ENCODE data around the gene QRFP.

Gene QRFP

GRCh38 chr9:130933114-130934046 lies 36.8 kb upstream of the QRFP start:
- DNase-seq = no peak

GRCh38 chr9:130932255-130933079 lies 35.9 kb upstream of the QRFP start:
- DNase-seq = no peak

- no peak for DNase-seq
Observed at GRCh38 chr9:130931508-130932254, 35.1 kb upstream of the QRFP start.

GRCh38 chr9:130930804-130931349 lies 34.3 kb upstream of the QRFP start:
- DNase-seq = no peak

- no peak for DNase-seq
Observed at GRCh38 chr9:130930132-130930803, 33.7 kb upstream of the QRFP start.

GRCh38 chr9:130929571-130930038 lies 33.0 kb upstream of the QRFP start:
- no peak for DNase-seq

GRCh38 chr9:130927995-130928900 lies 31.6 kb upstream of the QRFP start:
- DNase-seq = no peak

- DNase-seq = no peak
Observed at GRCh38 chr9:130927338-130927737, 30.7 kb upstream of the QRFP start.

GRCh38 chr9:130925050-130925678 lies 28.6 kb upstream of the QRFP start:
- DNase-seq = no peak

GRCh38 chr9:130924448-130924788 lies 27.8 kb upstream of the QRFP start:
- DNase-seq = no peak

- DNase-seq = no peak
Observed at GRCh38 chr9:130923611-130924447, 27.2 kb upstream of the QRFP start.

GRCh38 chr9:130922893-130923610 lies 26.4 kb upstream of the QRFP start:
- DNase-seq = no peak

GRCh38 chr9:130921989-130922892 lies 25.6 kb upstream of the QRFP start:
- no peak for DNase-seq

GRCh38 chr9:130921300-130921988 lies 24.8 kb upstream of the QRFP start:
- DNase-seq = no peak

GRCh38 chr9:130920762-130921299 lies 24.2 kb upstream of the QRFP start:
- no peak for DNase-seq

- DNase-seq = no peak
Observed at GRCh38 chr9:130920233-130920632, 23.6 kb upstream of the QRFP start.

All from activated naive CD4-positive, alpha-beta T cell treated with Interleukin-2 at 50 U/mL for 16 hours (primary cell).